Measurements from ENCODE around the gene KNSTRN.

KNSTRN gene

GRCh38 chr15:40441565-40442531 lies 59.3 kb downstream of the KNSTRN start:
- no peak for FAIRE-seq

GRCh38 chr15:40443255-40443654 lies 60.7 kb downstream of the KNSTRN start:
- no peak for TF ChIP-seq POLR2A (IDR thresholded peaks at IDR 0.05; ENCODE audit: low read depth, low read length)
- FAIRE-seq (no peak), DNase-seq (ENCODE audit: insufficient read length, low spot score) (no peak)

More at GRCh38 chr15:40441565-40442531, 59.3 kb downstream of the KNSTRN start:
- DNase-seq (ENCODE audit: insufficient read length, low spot score) = no peak
- TF ChIP-seq POLR2A (IDR thresholded peaks at IDR 0.05; ENCODE audit: low read depth, low read length) = no peak

- FAIRE-seq (no peak), DNase-seq (ENCODE audit: insufficient read length, low spot score) (no peak)
- no peak for TF ChIP-seq POLR2A (IDR thresholded peaks at IDR 0.05; ENCODE audit: low read depth, low read length)
Measured at GRCh38 chr15:40443846-40444245, 61.3 kb downstream of the KNSTRN start.

Measured in H54 (cell line).